HG03565 (cell line): Measurements from ENCODE around the gene ERGIC2.
"Not testable (repeated sequence)": the region's sequence is repeated elsewhere in the genome, so short reads cannot be mapped to it uniquely, and the experiment has no call there.

ENCODE experiments used
- ATAC-seq: cut with Tn5 transposase; IDR thresholded peaks from one replicate; pipeline ENCODE4 v1.9.1; 2021; ENCODE audit warnings: mild to moderate bottlenecking, moderate library complexity; ENCODE audit not compliant: unreplicated experiment

ERGIC2 gene

DNA sequence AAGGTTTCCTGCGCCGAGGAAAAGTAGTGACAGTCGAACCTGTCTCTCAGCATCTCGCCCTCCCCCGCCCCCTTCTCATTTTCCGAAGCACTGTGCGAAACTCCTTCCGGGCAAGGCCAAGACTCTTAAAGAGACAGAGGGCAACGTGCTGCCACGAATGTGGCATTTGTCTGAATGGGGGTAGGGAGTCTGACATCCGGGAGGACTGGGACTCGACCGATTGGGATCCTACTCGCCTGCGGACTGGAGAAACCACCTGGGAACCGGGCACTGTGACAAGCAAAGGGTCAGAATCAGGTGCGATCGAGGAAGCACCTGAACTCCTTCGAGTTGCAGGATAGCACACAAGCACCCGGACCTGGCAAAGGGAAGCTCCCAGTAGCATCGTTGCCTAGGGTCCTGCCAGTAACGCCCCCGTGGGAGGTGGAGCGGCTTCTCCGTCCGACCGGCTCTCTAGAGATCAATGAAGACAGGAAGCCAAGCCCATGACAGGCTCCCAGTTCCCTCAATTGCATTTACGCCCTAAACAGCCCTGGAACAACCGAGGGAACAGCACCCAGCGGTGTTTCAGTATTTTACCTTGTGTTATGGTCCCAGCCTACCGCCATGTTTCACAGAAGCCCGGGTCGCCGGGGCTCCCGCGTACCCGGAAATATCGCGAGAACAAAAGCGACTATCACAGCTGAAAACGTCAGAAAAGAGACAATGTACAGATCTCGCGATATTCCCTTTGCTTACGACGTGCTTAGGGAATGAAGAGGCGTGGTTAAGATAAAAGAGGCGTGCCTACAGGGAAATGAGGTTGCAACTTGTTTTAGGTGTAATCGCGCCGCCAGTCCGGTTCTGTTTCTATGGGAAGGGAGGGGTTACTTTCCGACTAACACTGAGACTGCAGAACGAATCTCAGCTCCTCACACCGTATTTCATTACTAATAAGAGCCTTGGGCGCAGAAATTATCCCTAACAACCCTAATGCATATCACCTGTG lies at the start of gene ERGIC2:
Gene ERGIC2 (minus strand): TSS at position 637 of the 988 bp plus-strand sequence. CDS start 9,539 bp downstream, outside the sequence.
- peak; percentile 98 for ATAC-seq

- ATAC-seq = no peak
Observed at GRCh38 chr12:29430716-29431044, 49.7 kb upstream of the ERGIC2 start.

DNA sequence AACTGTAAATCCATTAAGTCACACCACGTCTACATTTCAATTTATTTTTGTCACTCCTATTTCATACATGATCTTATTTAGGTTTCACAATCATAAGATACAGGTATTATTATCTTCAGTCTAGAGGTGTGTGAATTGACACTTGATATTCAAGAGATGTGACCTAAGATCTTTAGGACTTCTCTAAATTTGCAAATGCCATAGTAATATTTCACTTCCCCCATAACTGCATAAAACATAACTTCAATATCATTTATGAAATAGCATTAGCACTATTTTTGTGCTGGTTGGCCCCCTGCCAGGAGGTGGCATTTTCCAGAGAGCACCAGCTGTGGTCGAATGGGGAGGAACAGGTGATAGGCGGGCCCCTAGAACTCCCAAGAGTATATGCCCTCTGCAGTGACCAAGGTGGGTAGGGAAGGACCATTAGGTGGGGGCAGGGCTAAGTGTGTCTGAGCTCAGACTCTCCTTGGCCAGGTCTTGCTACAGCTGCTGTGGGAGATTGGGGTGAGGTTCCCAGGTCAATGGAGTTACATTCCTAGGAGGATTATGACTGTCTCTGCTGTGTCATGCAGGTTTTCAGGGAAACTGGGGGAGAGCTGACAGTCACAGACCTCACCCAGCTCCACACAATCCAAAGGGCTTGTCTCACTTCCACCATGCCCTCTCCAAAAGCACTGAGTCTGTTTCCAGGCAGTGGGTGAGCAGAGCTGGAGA lies 49.2 kb upstream of the ERGIC2 start:
- no peak for ATAC-seq

GRCh38 chr12:29428633-29429032 lies 47.7 kb upstream of the ERGIC2 start:
- peak; percentile 61 for ATAC-seq

- ATAC-seq = peak; percentile 94
Observed at GRCh38 chr12:29427964-29428363, 47.0 kb upstream of the ERGIC2 start.

DNA sequence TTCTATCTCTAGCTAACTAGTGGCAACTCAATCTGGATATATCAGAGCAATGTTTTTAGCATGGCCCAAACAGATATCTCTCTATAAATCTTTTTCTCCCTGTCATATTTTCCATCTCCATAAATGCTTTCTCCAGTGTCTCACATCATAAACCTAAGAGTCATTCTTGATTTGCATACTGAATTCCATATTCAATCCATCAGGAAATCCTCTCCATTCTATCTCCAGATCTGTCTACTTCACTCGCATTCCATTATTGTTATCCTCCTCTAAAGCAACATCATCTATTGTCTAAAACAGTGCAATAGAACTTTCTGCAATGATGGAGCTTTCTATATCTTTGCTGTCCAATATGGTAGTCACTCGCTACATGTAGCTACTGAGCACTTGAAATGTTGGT lies 45.5 kb upstream of the ERGIC2 start:
- no peak for ATAC-seq

DNA sequence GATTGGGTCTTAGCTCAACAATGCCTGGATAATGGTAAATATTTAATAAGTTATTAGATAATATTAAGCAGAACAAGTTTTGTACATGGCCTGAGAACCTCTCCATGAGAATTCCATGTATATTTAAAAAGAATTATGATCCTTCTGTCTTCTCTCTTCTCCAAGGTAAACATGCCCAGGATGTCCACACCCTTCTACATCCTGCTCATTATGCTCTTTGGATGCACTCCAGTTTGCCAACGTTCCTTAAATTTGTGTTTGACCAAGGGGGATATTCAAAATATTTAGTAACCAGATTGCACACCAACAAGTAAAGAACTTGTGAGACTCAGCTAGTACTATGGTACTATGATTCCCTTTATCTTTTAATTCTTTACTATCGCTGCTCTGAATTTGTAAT lies 44.8 kb upstream of the ERGIC2 start:
- no peak for ATAC-seq

DNA sequence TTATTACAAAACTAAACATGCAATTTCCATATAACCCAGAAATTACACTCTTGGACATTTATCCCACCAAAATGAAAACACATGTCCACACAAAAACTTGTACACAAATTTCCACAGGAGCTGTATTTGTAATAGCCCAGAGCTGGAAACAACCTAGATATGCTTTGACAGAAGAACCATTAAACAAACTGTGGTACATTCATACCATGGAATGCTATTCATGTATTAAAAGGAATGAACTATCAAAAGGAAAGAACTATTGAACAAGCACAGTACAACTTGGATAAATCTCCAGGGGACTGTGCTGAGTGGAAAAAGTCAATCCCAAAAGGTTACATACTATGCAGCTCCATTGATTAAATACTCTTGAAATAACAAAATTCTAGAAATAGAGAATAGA lies 35.8 kb upstream of the ERGIC2 start:
- ATAC-seq = no peak

GRCh38 chr12:29415111-29415510 lies 34.1 kb upstream of the ERGIC2 start:
- no peak for ATAC-seq

GRCh38 chr12:29414368-29414767 lies 33.4 kb upstream of the ERGIC2 start:
- no peak for ATAC-seq

- ATAC-seq = no peak
Observed at GRCh38 chr12:29405561-29405960, 24.6 kb upstream of the ERGIC2 start.

DNA sequence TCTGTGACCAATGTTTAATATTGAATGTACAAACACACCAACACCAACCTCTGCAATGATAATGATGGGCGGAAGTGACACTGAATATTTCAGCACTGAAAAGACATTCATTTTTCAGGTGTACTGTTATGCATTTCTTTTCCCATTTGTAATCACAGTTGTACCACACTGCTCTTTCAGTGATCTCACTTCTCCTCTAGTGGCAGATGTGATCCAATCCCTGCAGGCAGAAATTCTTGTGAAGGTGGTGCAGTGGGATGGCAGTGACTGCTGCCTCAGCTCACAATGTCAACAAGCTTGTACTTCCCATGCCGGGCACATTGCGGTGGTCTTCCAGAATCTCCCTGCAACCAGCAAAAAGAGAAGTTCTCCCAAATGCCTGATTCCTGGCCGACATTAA lies 23.0 kb upstream of the ERGIC2 start:
- no peak for ATAC-seq

- no peak for ATAC-seq
Observed at GRCh38 chr12:29402437-29402836, 21.5 kb upstream of the ERGIC2 start.

- peak; percentile 74 for ATAC-seq
Observed at GRCh38 chr12:29398495-29398894, 17.5 kb upstream of the ERGIC2 start.

GRCh38 chr12:29396774-29397173 lies 15.8 kb upstream of the ERGIC2 start:
- no peak for ATAC-seq

DNA sequence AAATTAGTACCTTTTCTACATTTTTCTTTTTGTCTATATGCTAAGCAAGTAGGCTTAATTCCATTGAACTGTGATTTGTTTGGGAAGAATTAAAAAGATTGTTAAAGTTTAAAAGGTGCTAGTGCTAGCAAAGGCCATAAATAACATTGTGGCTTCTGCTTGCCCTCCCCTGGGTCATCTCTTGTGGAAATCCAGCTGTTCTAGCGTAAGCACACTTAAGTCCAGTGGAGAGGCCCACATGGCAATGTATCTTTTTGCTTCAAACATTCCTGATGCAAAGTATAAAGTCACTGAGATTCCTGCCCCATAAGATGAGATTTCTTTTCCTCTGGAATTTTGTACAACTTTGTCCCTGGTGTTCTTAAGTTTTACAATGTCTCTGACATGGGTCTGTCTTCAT lies 14.4 kb upstream of the ERGIC2 start:
- ATAC-seq = no peak

DNA sequence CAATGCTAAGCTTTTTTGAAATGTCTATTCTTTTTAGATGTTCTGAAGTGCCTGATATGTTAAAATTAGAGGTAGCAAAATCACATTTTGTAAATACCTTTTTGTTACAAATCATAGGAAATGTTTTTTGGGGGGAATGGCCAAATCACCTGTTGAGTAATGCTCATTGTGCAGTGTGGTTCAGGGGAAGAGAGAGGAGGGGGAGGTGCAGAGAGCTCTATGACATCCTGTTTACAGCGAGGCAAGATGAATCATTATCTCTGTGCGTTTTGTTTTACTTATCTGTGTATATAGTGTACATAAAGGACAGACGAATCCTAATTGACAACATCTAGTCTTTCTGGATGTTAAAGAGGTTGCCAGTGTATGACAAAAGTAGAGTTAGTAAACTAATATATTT lies 9.4 kb upstream of the ERGIC2 start:
- ATAC-seq = not testable (repeated sequence)

DNA sequence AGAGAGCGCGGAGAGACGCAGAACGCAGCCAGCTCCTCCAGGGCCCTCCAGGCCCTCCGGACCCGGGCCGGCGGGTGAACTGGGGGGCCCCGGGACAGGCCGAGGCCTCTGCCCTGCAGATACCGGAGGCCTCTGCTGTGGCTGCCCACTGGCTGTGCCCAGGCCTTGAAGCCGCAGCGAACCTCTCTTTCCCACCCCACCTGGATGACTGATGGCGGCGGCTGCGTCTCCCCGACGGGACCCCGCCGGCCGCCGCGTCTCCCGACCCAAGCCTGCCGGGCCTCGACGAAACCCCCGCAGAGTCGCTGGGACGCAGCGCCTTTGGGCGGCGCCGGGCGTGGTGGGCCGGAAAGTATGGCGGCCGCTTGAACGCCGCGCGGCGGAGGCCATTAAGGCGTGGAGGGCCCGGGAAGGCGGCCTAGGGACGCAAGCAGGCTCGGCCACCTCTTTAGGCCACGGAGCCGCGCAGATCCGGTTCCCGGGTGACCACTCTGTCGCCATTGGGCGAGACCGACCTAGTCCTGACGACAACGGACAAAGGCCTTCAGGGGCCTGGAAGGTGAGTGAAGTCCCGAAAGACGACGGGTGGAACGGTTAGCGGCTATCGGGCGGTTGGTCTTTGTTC lies 8.4 kb upstream of the ERGIC2 start:
- ATAC-seq = no peak

DNA sequence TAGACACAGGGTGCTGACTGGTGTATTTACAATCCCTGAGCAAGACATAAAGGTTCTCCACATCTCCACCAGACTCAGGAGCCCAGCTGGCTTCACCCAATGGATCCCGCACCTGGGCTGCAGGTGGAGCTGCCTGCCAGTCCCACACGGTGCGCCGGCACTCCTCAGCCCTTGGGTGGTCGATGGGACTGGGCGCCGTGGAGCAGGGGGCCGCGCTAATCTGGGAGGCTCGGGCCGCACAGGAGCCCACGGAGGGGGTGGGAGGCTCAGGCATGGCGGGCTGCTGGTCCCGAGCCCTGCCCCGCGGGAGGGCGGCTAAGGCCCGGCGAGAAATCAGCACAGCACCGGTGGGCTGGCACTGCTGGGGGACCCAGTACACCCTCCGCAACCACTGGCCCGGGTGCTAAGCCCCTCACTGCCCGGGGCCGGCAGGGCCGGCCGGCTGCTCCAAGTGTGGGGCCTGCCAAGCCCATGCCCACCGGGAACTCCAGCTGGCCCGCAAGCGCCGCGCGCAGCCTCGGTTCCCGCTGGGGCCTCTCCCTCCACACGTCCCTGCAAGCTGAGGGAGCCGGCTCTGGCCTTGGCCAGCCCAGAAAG lies 5.2 kb upstream of the ERGIC2 start:
- ATAC-seq = not testable (repeated sequence)

- not testable (repeated sequence) for ATAC-seq
Observed at GRCh38 chr12:29385194-29385593, 4.2 kb upstream of the ERGIC2 start.

- ATAC-seq = no peak
Observed at GRCh38 chr12:29382251-29382650, 1.3 kb upstream of the ERGIC2 start.
